GM12892 (cell line): ENCODE measurements around the gene NHLRC4.

Experiments
- POLR2A ChIP-seq: IDR thresholded peaks from 2 replicates; pipeline ENCODE4 v1.6.1; 2011; ENCODE audit warnings: low read depth, low read length, control low read depth
- TAF1 ChIP-seq: IDR thresholded peaks from 2 replicates; pipeline ENCODE4 v1.6.1; 2011; ENCODE audit warnings: low read depth, mild to moderate bottlenecking, control low read depth, low read length, borderline replicate concordance

DNA sequence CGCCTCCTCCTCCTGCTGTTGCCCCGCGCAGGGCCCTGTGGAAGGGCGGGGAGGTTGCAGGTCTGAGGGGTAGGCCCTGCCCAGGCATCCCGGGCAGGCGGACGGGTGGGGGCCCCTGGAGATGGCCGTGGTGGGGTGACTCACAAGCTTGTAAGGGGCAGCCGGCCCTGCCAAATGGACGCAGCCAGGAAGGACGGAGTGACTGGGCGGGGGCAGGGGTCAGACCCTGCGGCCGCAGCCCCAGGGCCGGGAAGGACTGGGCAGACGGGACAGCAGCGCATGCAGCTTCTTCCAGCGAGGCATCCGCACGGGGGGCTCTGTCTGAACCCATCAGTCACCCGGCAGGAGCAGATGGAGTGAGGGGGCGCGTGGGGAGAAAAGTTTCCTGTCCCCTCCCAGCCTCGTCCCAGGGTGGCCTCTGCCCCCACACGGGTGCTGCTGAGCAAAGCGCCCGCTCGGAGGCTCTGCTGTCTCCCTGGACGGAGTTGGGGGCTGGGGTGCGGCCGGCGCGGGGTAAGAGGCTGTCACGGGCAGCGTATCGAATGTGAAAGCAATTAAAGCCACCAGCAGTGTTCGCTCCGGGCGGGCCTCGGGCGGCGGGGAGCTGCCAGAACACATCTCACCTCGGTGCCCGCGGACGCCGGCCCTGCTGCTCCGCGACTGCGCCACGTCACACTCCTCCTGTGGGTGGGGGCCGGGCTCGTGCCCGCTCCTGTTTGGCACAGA is 12.0 kb upstream of the NHLRC4 start:
- no peak for TF ChIP-seq TAF1
- no peak for TF ChIP-seq POLR2A
